HG03175 (cell line): ENCODE results near the gene NEXN.
A peak's percentile ranks its signal among the peaks of the same experiment; 100 is the strongest.
"Not testable (repeated sequence)": the region's sequence is repeated elsewhere in the genome, so short reads cannot be mapped to it uniquely, and the experiment has no call there.

ENCODE experiments used
- ATAC-seq: cut with Tn5 transposase; IDR thresholded peaks from one replicate; pipeline ENCODE4 v1.9.1; 2021; ENCODE audit warnings: mild to moderate bottlenecking, moderate library complexity; ENCODE audit not compliant: unreplicated experiment

NEXN gene

GRCh38 chr1:77958391-77958790 lies 70.0 kb downstream of the NEXN start:
- no peak for ATAC-seq

GRCh38 chr1:77958850-77959249 lies 70.4 kb downstream of the NEXN start:
- ATAC-seq, result no peak

- ATAC-seq, result no peak
Measured at GRCh38 chr1:77961392-77961791, 73.0 kb downstream of the NEXN start.

- ATAC-seq, result no peak
Measured at GRCh38 chr1:77966291-77966690, 77.9 kb downstream of the NEXN start.

- no peak for ATAC-seq
Measured at GRCh38 chr1:77970192-77970591, 81.8 kb downstream of the NEXN start.

GRCh38 chr1:77972080-77972479 lies 83.7 kb downstream of the NEXN start:
- no peak for ATAC-seq

GRCh38 chr1:77975386-77975785 lies 87.0 kb downstream of the NEXN start:
- ATAC-seq, result no peak

GRCh38 chr1:77975907-77976306 lies 87.5 kb downstream of the NEXN start:
- ATAC-seq, result no peak

- no peak for ATAC-seq
Measured at GRCh38 chr1:77976433-77977076, 88.1 kb downstream of the NEXN start.

GRCh38 chr1:77977989-77978292 lies 89.5 kb downstream of the NEXN start:
- ATAC-seq, result no peak

- peak; percentile 75 for ATAC-seq
Measured at GRCh38 chr1:77978293-77978968, 90.0 kb downstream of the NEXN start.

- peak; percentile 78 for ATAC-seq
Measured at GRCh38 chr1:77978969-77979876, 90.8 kb downstream of the NEXN start, which contains the start of gene FUBP1. Gene FUBP1, minus strand, starts transcription at chr1:77979072. Its CDS starts 68 bp downstream, at chr1:77979004.

GRCh38 chr1:77983352-77983996 lies 95.0 kb downstream of the NEXN start:
- not testable (repeated sequence) for ATAC-seq

GRCh38 chr1:77983997-77984355 lies 95.6 kb downstream of the NEXN start:
- ATAC-seq, result no peak

GRCh38 chr1:77984629-77985028 lies 96.2 kb downstream of the NEXN start:
- ATAC-seq, result no peak

- no peak for ATAC-seq
Measured at GRCh38 chr1:77986810-77987209, 98.4 kb downstream of the NEXN start.

- ATAC-seq, result no peak
Measured at GRCh38 chr1:77987919-77988318, 99.5 kb downstream of the NEXN start.

GRCh38 chr1:77989744-77990143 lies 101.3 kb downstream of the NEXN start:
- no peak for ATAC-seq

- ATAC-seq, result no peak
Measured at GRCh38 chr1:77990629-77991204, 102.3 kb downstream of the NEXN start.

GRCh38 chr1:77991638-77992037 lies 103.2 kb downstream of the NEXN start:
- ATAC-seq, result no peak
